ENCODE results near the gene GIT1. TPM values are rescaled to one million over a fixed set of nuclear protein-coding genes. Genes with fewer than 3 reads are reported as not detected.

Gene GIT1
- total and polyA plus RNA-seq, 8 donors: 17.7 to 67.2 (median 28.7) TPM

DNA sequence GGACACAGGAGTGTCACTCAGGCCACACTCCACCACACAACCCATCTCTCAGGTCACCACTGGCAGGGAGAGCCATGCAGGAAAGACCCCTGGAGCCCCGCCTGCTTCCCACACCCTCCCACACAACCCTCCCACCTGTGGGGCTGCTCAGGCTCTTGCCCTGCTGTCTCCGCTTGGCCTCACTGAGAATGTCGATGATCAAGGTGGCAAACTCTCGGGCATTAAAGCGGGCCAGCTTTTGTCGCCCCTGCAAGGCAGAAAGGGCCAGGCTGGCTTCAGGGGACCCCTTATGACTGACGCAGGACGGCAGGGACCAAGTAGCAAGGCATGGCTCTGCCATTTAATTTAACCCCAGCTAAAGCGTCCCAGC lies 12.5 kb downstream of the GIT1 start:
- H3K4me1 ChIP-seq: peaks cover 17 to 52% (median 50%) of the 10 kb centered on the region in 4 donors
- peaks cover 46 to 84% (median 78%) of the 10 kb centered on the region in 4 donors for H3K36me3 ChIP-seq
- no peak for TF ChIP-seq POLR2AphosphoS5 (IDR thresholded peaks at IDR 0.05)
- TF ChIP-seq EP300 (IDR thresholded peaks at IDR 0.05): no peak
- no peak for TF ChIP-seq POLR2A (IDR thresholded peaks at IDR 0.05)
- TF ChIP-seq, protein P1, sequence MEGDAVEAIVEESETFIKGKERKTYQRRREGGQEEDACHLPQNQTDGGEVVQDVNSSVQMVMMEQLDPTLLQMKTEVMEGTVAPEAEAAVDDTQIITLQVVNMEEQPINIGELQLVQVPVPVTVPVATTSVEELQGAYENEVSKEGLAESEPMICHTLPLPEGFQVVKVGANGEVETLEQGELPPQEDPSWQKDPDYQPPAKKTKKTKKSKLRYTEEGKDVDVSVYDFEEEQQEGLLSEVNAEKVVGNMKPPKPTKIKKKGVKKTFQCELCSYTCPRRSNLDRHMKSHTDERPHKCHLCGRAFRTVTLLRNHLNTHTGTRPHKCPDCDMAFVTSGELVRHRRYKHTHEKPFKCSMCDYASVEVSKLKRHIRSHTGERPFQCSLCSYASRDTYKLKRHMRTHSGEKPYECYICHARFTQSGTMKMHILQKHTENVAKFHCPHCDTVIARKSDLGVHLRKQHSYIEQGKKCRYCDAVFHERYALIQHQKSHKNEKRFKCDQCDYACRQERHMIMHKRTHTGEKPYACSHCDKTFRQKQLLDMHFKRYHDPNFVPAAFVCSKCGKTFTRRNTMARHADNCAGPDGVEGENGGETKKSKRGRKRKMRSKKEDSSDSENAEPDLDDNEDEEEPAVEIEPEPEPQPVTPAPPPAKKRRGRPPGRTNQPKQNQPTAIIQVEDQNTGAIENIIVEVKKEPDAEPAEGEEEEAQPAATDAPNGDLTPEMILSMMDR (IDR thresholded peaks at IDR 0.05): no peak
- no peak overlapping the region for H3K4me3 ChIP-seq
- H3K9me3 ChIP-seq: no peaks in the 10 kb centered on the region
- H3K27me3 ChIP-seq: no peaks in the 10 kb centered on the region
- DNase-seq: no peak
- intact Hi-C loops (cut with DNase I; ENCODE audit: low total_unique reads): no loop called here
- H3K27ac ChIP-seq: no peak overlapping the region
- 98 to 99% (median 98%) methylated on average over 9 of the region's 9 CpGs for WGBS, 5 donors

DNA sequence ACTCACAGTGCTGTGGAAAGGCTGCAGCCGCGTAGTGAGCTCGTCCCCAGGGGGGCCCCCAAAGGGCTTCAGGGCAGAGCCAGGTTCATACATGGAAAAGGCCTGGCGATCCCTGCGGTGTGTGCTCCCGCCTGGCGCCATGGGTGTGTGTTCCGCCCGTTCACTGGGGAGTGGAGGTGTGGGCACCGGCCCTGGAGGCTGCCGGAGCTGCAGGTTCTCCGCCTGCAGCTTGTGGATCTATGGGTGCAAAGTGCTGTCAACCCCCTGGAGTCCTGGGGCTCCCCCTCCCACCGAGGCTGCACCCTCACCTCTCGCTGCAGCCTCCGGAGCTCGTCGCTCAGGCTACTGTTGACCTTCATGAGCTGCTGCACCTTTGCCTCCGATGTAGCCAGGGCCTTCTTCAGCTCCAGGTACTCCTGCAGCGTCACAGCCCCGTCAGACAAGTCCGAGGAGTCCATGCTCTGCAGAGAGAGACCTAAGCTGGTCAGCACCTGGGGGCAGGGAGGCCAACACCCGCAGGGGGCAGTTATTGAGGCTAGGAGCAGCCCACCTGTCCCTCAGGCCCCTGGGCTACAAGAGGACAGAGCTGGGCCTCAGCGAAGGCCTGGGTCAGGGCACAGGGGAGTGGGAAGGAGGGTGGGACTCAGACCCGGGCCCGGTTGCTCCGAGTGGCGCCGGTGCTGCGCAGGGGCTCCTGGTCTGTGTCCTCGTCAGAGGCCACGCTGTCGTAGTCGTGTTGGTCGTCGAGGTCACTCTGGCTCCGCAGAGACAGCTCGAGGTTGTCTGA lies 13.0 kb downstream of the GIT1 start:
- Histone ChIP-seq H3K36me3 (peaks cover 40 to 83% (median 76%) of the 10 kb centered on the region in 4 donors), H3K27ac (no peak overlapping the region), H3K4me3 (no peak overlapping the region), H3K9me3 (no peaks in the 10 kb centered on the region), H3K4me1 (peaks cover 17 to 57% (median 55%) of the 10 kb centered on the region in 4 donors), H3K27me3 (no peaks in the 10 kb centered on the region)
- no peak for TF ChIP-seq POLR2AphosphoS5 (IDR thresholded peaks at IDR 0.05)
- no peak for TF ChIP-seq EP300 (IDR thresholded peaks at IDR 0.05)
- TF ChIP-seq, protein P1 (IDR thresholded peaks at IDR 0.05): no peak
- no peak for TF ChIP-seq POLR2A (IDR thresholded peaks at IDR 0.05)
- no peak for DNase-seq
- intact Hi-C loops (cut with DNase I; ENCODE audit: low total_unique reads): no loop called here
- WGBS, 5 donors: 90 to 92% (median 92%) methylated on average over 15 to 37 of the region's 37 CpGs

DNA sequence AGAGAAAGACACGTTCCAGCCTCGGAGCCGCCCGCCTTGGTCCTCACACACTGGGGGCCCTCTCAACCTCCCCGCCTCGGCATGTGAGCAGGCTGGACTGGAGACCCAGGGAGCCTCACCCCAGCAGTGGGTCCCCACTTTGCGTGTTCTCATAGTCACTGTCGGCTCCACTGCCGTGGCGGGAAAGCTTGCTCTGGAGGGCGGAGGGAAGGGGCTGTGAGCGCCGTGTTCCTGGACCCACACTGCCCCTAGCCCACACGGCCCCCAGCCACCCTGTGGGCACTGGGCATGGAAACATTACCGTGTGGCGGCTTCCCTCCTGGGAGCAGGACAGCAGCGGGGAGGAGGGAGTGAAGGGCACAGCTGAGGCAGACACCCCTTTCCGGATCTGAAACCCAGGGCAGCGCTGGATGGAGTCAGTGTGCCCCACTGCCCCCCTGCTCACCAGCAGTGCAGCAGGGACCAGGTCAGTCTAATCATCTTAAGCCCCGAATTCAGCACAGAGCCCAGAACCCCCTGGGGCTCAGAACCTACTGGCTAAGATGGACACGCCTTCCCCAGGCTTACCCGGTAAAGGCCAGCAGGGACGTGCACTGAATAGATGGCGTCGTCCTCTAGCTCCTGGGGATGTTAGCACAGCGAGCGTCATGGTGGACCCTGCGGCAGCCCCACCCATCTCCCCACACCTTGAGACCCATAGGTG lies 13.8 kb downstream of the GIT1 start:
- TF ChIP-seq POLR2AphosphoS5 (IDR thresholded peaks at IDR 0.05) (no peak), POLR2A (IDR thresholded peaks at IDR 0.05) (no peak), EP300 (IDR thresholded peaks at IDR 0.05) (no peak)
- TF ChIP-seq, protein P1 (IDR thresholded peaks at IDR 0.05): no peak
- intact Hi-C loops (cut with DNase I; ENCODE audit: low total_unique reads): no loop called here
- Histone ChIP-seq H3K27me3 (no peaks in the 10 kb centered on the region), H3K4me3 (no peak overlapping the region), H3K9me3 (no peaks in the 10 kb centered on the region), H3K27ac (no peak overlapping the region), H3K4me1 (peaks cover 17 to 60% (median 58%) of the 10 kb centered on the region in 4 donors), H3K36me3 (peaks cover 36 to 77% (median 69%) of the 10 kb centered on the region in 4 donors)
- WGBS, 5 donors: 84 to 88% (median 88%) methylated on average over 16 to 28 of the region's 28 CpGs
- peak in 1 of 2 donors; percentile 48 for DNase-seq

DNA sequence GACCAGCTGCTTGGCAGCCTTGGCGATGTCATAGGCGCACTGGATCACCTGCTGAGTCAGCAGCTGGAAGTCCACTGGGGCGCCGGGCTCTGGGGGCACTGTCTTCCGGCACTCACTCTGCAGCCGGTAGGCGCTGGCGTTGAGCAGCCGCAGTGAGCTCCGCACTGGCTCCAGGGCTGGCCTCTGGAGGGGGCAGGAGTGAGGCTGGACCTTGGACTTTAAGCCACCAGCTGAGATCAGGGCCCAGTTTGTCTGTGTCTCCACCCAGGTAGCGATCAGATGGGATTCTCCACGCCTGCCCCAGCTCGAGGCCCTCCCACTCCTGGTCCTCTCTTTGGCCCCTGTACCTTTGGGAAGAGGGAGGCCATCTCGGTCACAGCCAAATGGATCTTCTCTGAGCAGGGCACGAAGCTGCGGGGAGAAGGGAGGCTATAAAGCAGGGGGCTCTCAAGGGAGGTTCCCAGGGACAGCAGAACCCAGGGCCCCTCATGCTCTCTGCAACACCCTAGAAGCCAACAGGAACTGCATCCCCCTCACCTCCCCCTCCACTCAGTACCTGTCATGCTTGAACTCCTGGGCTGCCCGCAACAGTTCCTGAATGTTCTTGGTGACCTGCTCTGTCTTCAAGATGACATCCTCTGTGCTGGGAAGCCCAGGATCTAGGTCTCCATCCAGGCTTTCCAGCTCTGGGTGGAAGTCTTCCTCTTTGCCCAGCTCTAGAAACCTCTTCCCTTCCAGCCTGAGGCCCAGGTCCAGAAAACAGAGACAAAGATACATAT lies 14.5 kb downstream of the GIT1 start:
- WGBS, 5 donors: 34 to 69% (median 53%) methylated on average over 9 to 17 of the region's 17 CpGs
- Histone ChIP-seq H3K4me3 (no peak overlapping the region), H3K36me3 (peaks cover 36 to 75% (median 67%) of the 10 kb centered on the region in 4 donors), H3K27ac (peak overlapping the region in 4 of 5 donors; percentile 6 to 38 (median 23)), H3K4me1 (peaks cover 17 to 59% (median 56%) of the 10 kb centered on the region in 4 donors), H3K9me3 (no peaks in the 10 kb centered on the region), H3K27me3 (no peaks in the 10 kb centered on the region)
- peak; percentile 69 to 92 for DNase-seq
- intact Hi-C loops (cut with DNase I; ENCODE audit: low total_unique reads): no loop called here
- TF ChIP-seq, protein P1 (IDR thresholded peaks at IDR 0.05): no peak
- peak in 1 of 3 donors; percentile 23 for TF ChIP-seq POLR2AphosphoS5 (IDR thresholded peaks at IDR 0.05)

Measured in stomach (tissue), 9 donors.